ENCODE data around the gene MRPS9. TPM values are rescaled to one million over a fixed set of nuclear protein-coding genes. Genes with fewer than 3 reads are reported as not detected.

MRPS9 gene
- polyA plus RNA-seq, 1 experiment, result 36.1 TPM

DNA sequence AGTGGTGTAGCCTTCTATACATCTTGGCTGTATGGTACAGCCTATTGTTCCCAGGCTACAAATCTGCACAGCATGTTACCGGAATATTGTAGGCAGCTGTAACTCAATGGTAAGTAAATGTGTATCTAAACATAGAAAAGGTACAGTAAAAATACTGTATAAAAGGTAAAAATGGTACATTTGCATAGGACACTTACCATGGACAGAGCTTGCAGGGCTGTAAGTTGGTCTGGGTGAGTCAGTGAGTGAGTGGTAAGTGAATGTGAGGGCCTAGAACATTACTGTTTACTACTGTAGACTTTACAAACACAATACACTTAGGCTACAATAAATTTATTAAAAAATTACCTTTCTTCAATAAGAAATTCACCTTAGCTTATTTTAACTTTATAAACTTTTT lies 3.7 kb upstream of the MRPS9 start:
- ChIA-PET CTCF (no interaction called here), POLR2A (no interaction called here)
- TF ChIP-seq, protein P1, sequence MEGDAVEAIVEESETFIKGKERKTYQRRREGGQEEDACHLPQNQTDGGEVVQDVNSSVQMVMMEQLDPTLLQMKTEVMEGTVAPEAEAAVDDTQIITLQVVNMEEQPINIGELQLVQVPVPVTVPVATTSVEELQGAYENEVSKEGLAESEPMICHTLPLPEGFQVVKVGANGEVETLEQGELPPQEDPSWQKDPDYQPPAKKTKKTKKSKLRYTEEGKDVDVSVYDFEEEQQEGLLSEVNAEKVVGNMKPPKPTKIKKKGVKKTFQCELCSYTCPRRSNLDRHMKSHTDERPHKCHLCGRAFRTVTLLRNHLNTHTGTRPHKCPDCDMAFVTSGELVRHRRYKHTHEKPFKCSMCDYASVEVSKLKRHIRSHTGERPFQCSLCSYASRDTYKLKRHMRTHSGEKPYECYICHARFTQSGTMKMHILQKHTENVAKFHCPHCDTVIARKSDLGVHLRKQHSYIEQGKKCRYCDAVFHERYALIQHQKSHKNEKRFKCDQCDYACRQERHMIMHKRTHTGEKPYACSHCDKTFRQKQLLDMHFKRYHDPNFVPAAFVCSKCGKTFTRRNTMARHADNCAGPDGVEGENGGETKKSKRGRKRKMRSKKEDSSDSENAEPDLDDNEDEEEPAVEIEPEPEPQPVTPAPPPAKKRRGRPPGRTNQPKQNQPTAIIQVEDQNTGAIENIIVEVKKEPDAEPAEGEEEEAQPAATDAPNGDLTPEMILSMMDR (IDR thresholded peaks at IDR 0.05; ENCODE audit: low read depth, low read length), result no peak
- Histone ChIP-seq H3K9me3 (ENCODE audit: control insufficient read depth, insufficient read depth, low read length) (no peaks in the 10 kb centered on the region), H3K27me3 (ENCODE audit: control insufficient read depth, insufficient read depth, low read length) (no peaks in the 10 kb centered on the region), H3K27ac (ENCODE audit: low read depth, low read length) (no peak overlapping the region), H3K4me3 (ENCODE audit: low read depth, low read length) (no peak overlapping the region)
- no peak for DNase-seq (ENCODE audit: low read depth, low spot score)

- no peaks in the 10 kb centered on the region for H3K27me3 ChIP-seq (ENCODE audit: control insufficient read depth, insufficient read depth, low read length)
- ChIA-PET POLR2A (interaction anchor here (0.6 to 1.0 kb wide), 3 partner anchors 15 to 1152 kb away, joined by 3 to 5 read pairs (median 4); no protein-coding TSS in a partner anchor), CTCF (interaction anchor here (1.4 kb wide), 1 partner anchor 17 kb away, joined by 4 read pairs; no protein-coding TSS in a partner anchor)
- TF ChIP-seq, protein P1 (IDR thresholded peaks at IDR 0.05; ENCODE audit: low read depth, low read length), result no peak
- DNase-seq (ENCODE audit: low read depth, low spot score), result no peak
- H3K27ac ChIP-seq (ENCODE audit: low read depth, low read length), result peak overlapping the region; percentile 57
- H3K9me3 ChIP-seq (ENCODE audit: control insufficient read depth, insufficient read depth, low read length), result no peaks in the 10 kb centered on the region
- peak overlapping the region; percentile 90 for H3K4me3 ChIP-seq (ENCODE audit: low read depth, low read length)
These were observed 653 bp downstream of the MRPS9 start for GRCh38 chr2:105038383-105039061.

DNA sequence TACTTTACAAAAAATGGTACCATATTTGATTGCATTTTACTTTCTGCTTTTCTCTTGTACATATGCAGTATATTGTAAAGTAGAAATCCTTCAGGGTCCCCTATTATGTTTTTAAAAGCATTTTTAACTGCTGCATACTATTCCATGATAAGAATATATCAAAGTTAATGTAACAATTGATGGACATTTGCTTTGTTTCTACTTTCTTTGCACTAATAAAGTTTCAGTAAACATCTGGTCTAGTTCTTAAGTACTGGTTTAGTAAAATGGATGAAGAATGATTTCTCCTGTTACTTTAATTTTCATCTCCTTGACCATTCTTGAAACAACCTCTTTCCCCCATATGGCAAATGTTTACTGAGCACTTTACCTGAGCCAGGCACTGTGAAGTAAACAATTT lies 1.7 kb downstream of the MRPS9 start:
- H3K9me3 ChIP-seq (ENCODE audit: control insufficient read depth, insufficient read depth, low read length), result no peaks in the 10 kb centered on the region
- H3K27ac ChIP-seq (ENCODE audit: low read depth, low read length), result no peak overlapping the region
- no peaks in the 10 kb centered on the region for H3K27me3 ChIP-seq (ENCODE audit: control insufficient read depth, insufficient read depth, low read length)
- ChIA-PET CTCF (no interaction called here), POLR2A (no interaction called here)
- no peak for DNase-seq (ENCODE audit: low read depth, low spot score)
- TF ChIP-seq, protein P1 (IDR thresholded peaks at IDR 0.05; ENCODE audit: low read depth, low read length), result no peak
- no peak overlapping the region for H3K4me3 ChIP-seq (ENCODE audit: low read depth, low read length)

- POLR2A ChIA-PET, result no interaction called here
- Histone ChIP-seq H3K27me3 (ENCODE audit: control insufficient read depth, insufficient read depth, low read length) (no peaks in the 10 kb centered on the region), H3K9me3 (ENCODE audit: control insufficient read depth, insufficient read depth, low read length) (no peaks in the 10 kb centered on the region), H3K27ac (ENCODE audit: low read depth, low read length) (no peak overlapping the region), H3K4me3 (ENCODE audit: low read depth, low read length) (no peak overlapping the region)
- CTCF ChIA-PET, result no interaction called here
- DNase-seq (ENCODE audit: low read depth, low spot score), result no peak
- TF ChIP-seq, protein P1 (IDR thresholded peaks at IDR 0.05; ENCODE audit: low read depth, low read length), result no peak
These were observed 4.3 kb downstream of the MRPS9 start for GRCh38 chr2:105042189-105042588.

DNA sequence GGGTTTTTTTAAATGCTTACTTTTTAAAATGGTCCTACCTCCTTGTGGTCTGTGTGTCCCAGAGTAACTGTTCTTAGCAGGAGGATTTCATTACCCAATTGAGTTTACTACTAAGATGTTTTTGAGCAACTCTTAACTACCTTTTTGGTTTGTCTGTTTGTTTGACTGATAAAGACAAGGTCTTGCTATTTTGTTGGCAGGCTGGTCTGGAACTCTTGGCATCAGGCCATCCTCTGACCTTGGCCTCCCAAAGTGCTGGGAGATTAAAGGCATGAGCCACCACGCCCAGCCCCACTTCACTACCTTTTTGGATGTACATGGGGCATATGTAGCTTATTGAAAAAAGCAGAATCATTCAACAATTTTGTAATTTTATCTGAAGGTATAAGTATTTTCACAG lies 14.9 kb downstream of the MRPS9 start:
- ChIA-PET POLR2A (interaction anchor here (1.1 kb wide), 1 partner anchor 15 kb away, joined by 5 read pairs; the partner anchor contains the start of gene MRPS9), CTCF (interaction anchor here (0.9 to 1.1 kb wide), 2 partner anchors 181 to 183 kb away, joined by 3 to 4 read pairs; no protein-coding TSS in a partner anchor)
- Histone ChIP-seq H3K27ac (ENCODE audit: low read depth, low read length) (no peak overlapping the region), H3K27me3 (ENCODE audit: control insufficient read depth, insufficient read depth, low read length) (no peaks in the 10 kb centered on the region), H3K4me3 (ENCODE audit: low read depth, low read length) (no peak overlapping the region), H3K9me3 (ENCODE audit: control insufficient read depth, insufficient read depth, low read length) (no peaks in the 10 kb centered on the region)
- DNase-seq (ENCODE audit: low read depth, low spot score), result no peak
- TF ChIP-seq, protein P1 (IDR thresholded peaks at IDR 0.05; ENCODE audit: low read depth, low read length), result no peak
